Measurements from ENCODE around the gene SLC35F3.
A peak's percentile ranks its signal among the peaks of the same experiment; 100 is the strongest.

Gene SLC35F3

DNA sequence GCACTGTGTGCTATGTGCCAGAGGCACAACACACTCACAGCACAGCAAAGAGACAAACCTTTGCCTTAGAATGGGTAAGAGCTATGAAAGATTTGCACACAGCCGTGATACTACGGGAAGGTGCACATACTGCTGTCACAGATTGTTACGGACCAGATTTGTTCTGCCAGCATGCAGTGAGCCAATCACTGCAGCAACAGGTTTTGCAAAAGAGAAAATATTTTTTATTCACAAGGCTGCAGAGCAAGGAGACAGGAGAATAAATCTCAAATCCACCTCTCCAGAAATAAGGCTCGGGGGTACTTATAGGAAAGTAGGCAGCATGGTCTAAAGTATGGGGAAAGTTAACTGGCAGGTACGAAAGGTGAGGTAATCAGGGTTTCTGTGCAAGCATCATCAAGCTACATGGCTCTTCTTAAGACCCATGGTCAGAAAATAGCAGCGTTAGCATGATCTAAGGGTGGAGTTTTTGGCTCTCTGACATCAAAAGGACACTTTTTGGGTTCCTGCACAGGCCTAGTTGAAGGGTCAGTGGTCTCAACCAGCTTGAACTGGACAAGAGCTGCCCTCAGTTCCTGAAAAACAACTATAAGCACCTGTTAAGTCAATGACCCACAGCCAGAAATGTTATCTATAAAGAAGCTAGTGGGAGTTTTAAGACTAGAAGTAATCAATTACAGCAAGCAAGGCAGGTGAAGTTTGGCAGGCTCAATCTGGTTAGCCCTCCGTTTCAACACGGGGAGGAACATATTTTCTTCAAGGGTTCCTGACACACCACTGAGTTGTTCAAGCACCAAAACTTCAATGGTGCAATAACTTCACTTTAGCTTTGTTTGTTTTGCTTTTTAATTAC is 186.0 kb downstream of the SLC35F3 start:
- H3K4me1 Mint-ChIP-seq, result peaks cover 19% of the 10 kb centered on the region
- no peak overlapping the region for H3K27ac Mint-ChIP-seq
- peaks cover 23% of the 10 kb centered on the region for H3K27me3 Mint-ChIP-seq (ENCODE audit: low read depth)
- H3K4me3 Mint-ChIP-seq, result no peak overlapping the region
- H3K36me3 Mint-ChIP-seq (ENCODE audit: low read depth), result no peaks in the 10 kb centered on the region
- H3K9me3 Mint-ChIP-seq, result peaks cover 3% of the 10 kb centered on the region
- TF ChIP-seq, protein P1, sequence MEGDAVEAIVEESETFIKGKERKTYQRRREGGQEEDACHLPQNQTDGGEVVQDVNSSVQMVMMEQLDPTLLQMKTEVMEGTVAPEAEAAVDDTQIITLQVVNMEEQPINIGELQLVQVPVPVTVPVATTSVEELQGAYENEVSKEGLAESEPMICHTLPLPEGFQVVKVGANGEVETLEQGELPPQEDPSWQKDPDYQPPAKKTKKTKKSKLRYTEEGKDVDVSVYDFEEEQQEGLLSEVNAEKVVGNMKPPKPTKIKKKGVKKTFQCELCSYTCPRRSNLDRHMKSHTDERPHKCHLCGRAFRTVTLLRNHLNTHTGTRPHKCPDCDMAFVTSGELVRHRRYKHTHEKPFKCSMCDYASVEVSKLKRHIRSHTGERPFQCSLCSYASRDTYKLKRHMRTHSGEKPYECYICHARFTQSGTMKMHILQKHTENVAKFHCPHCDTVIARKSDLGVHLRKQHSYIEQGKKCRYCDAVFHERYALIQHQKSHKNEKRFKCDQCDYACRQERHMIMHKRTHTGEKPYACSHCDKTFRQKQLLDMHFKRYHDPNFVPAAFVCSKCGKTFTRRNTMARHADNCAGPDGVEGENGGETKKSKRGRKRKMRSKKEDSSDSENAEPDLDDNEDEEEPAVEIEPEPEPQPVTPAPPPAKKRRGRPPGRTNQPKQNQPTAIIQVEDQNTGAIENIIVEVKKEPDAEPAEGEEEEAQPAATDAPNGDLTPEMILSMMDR (IDR thresholded peaks at IDR 0.05; ENCODE audit: unreplicated experiment in 3 of 3), result no peak

DNA sequence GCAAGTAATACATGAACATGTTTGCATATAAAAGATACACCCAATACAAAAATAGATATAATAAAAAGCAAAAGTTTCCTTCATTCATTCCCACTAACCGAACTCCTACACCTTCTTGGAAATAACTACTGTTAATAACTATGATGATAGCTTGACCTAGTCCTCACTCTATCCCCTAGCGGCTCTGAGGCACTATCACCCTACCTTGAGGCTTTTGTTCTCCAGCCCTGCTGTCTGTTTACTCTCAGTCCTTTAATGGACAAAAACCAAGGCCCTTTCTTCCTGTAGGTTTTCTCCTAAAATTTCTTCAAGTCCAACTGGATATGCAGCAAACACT is 186.6 kb downstream of the SLC35F3 start:
- no peaks in the 10 kb centered on the region for H3K36me3 Mint-ChIP-seq (ENCODE audit: low read depth)
- peaks cover 24% of the 10 kb centered on the region for H3K27me3 Mint-ChIP-seq (ENCODE audit: low read depth)
- H3K9me3 Mint-ChIP-seq, result peaks cover 3% of the 10 kb centered on the region
- TF ChIP-seq, protein P1 (IDR thresholded peaks at IDR 0.05; ENCODE audit: unreplicated experiment in 3 of 3), result no peak
- H3K4me3 Mint-ChIP-seq, result no peak overlapping the region
- H3K4me1 Mint-ChIP-seq, result peaks cover 23% of the 10 kb centered on the region
- H3K27ac Mint-ChIP-seq, result no peak overlapping the region

DNA sequence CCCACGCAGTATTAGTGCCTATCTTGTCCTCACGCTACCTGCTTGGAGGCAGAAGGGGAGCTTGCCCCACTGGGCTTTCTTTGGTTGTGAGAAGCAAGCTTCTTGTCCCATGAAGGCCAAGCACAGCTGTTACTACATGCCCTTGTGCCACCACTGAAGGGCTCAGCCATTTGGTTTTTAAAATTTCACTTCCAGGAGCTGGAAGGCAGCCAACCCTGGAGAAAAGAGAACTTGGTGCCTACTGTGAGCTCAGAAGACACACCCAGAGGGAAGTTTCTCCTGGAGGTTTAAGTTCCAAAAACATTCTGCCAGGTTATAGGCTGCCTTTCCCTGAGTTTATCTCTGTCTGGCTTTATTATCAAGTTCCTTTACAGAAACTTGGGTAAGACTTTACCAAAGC is 187.4 kb downstream of the SLC35F3 start:
- H3K4me3 Mint-ChIP-seq, result no peak overlapping the region
- peaks cover 28% of the 10 kb centered on the region for H3K4me1 Mint-ChIP-seq
- no peaks in the 10 kb centered on the region for H3K36me3 Mint-ChIP-seq (ENCODE audit: low read depth)
- TF ChIP-seq, protein P1 (IDR thresholded peaks at IDR 0.05; ENCODE audit: unreplicated experiment in 3 of 3), result no peak
- peaks cover 24% of the 10 kb centered on the region for H3K27me3 Mint-ChIP-seq (ENCODE audit: low read depth)
- H3K27ac Mint-ChIP-seq, result no peak overlapping the region
- peaks cover 3% of the 10 kb centered on the region for H3K9me3 Mint-ChIP-seq

DNA sequence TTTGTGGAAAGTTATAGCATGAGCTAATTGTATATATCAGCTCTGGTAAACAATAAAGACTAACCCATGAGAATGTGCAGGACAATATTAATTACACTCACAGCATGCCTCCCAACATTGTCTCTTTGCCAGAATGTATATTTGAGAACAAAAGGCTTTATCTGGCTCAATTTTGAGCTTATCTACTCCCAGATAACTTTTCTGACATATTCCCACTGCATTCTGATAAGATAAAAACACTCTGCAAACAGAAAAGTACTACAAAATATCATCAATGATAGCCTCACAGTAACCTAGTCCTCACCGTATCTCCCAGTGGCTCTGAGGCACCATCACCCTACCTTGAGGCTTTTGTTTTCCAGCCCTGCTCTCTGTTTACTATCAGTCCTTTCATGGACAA is 188.6 kb downstream of the SLC35F3 start:
- Mint-ChIP-seq H3K36me3 (ENCODE audit: low read depth) (no peaks in the 10 kb centered on the region), H3K4me1 (peaks cover 28% of the 10 kb centered on the region), H3K4me3 (no peak overlapping the region), H3K27ac (peak overlapping the region in 1 of 3 experiments; percentile 2), H3K9me3 (peaks cover 3% of the 10 kb centered on the region), H3K27me3 (ENCODE audit: low read depth) (peaks cover 16% of the 10 kb centered on the region)
- TF ChIP-seq, protein P1 (IDR thresholded peaks at IDR 0.05; ENCODE audit: unreplicated experiment in 3 of 3), result no peak

DNA sequence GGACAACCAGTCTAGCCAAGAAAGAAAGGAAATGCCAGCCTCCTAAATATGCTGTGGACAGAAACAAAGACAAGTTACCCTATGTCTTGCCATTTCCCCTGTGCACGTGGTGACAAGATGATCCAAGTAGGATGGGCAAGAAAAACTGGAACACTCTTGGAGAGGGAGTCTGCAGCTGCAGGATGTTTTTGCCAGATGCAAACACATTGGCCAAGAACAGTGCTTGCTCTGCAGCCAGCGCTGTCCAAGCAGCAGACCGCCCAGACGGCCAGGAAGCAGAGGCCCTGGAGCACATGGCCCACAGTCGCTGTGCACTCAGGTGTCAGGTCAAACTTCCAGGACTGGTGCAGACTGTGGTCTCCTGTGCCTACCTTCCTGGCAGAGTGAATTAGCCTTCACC is 189.3 kb downstream of the SLC35F3 start:
- TF ChIP-seq, protein P1 (IDR thresholded peaks at IDR 0.05; ENCODE audit: unreplicated experiment in 3 of 3), result no peak
- peaks cover 28% of the 10 kb centered on the region for H3K4me1 Mint-ChIP-seq
- H3K4me3 Mint-ChIP-seq, result no peak overlapping the region
- peak overlapping the region in 1 of 3 experiments; percentile 2 for H3K27ac Mint-ChIP-seq
- peaks cover 3% of the 10 kb centered on the region for H3K9me3 Mint-ChIP-seq
- no peaks in the 10 kb centered on the region for H3K36me3 Mint-ChIP-seq (ENCODE audit: low read depth)
- H3K27me3 Mint-ChIP-seq (ENCODE audit: low read depth), result peaks cover 16% of the 10 kb centered on the region

DNA sequence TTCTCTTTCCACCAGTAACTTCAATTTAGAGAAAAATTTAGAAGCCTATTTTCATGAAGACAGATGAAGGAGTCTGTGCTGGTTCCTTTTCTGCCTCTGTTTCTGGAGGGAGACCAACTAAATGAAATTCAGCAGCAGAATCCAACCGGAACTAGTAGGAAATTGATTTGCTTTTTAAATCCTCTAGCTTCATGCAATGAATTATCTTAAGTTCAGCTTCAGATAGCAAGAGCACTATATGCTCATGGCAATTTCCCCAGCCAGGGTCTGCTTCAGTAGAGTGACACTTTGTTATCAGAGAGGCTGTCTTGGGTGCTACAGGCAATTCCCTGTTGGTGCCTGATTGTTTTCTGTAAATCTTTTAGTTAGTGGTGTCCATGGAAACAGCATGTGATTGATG is 189.7 kb downstream of the SLC35F3 start:
- TF ChIP-seq, protein P1 (IDR thresholded peaks at IDR 0.05; ENCODE audit: unreplicated experiment in 3 of 3), result no peak
- Mint-ChIP-seq H3K36me3 (ENCODE audit: low read depth) (no peaks in the 10 kb centered on the region), H3K27me3 (ENCODE audit: low read depth) (peaks cover 14% of the 10 kb centered on the region), H3K4me3 (no peak overlapping the region), H3K9me3 (peaks cover 3% of the 10 kb centered on the region), H3K4me1 (peaks cover 28% of the 10 kb centered on the region), H3K27ac (peak overlapping the region in 1 of 3 experiments; percentile 2)

Measured in nephron (organoid).